ENCODE results near the gene RGS19.

DNA sequence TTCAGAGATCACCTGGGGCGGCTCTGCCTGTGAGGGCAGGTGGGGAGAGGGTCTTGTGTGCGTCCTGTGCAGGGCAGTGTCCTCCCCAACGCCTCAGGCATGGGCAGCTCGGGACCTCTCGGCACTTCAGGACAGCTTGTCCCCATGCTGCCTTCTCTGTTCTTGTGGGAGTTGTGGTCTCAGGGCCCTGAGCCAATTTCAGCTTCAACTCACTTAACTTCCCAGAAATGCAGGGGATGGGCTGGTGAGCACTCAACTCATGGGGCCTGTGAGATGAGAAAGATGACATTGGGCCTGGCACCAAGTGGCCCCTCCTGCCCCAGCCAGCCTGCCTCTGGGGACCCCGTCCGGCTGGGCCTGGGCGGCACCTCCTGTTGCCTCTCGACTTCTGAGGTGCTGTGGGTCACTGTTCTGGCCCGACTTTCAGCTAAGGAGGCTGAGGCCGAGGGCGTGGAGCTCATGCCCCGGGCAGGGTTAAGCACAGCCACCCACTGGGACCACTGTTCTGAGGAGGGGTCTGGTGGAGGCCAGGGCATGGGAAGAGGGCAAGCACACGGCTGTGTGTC lies 6.7 kb downstream of the RGS19 start:
- no peak for TF ChIP-seq EZH2 (IDR thresholded peaks at IDR 0.05; ENCODE audit: low read length, unreplicated experiment)
- TF ChIP-seq, protein P1, sequence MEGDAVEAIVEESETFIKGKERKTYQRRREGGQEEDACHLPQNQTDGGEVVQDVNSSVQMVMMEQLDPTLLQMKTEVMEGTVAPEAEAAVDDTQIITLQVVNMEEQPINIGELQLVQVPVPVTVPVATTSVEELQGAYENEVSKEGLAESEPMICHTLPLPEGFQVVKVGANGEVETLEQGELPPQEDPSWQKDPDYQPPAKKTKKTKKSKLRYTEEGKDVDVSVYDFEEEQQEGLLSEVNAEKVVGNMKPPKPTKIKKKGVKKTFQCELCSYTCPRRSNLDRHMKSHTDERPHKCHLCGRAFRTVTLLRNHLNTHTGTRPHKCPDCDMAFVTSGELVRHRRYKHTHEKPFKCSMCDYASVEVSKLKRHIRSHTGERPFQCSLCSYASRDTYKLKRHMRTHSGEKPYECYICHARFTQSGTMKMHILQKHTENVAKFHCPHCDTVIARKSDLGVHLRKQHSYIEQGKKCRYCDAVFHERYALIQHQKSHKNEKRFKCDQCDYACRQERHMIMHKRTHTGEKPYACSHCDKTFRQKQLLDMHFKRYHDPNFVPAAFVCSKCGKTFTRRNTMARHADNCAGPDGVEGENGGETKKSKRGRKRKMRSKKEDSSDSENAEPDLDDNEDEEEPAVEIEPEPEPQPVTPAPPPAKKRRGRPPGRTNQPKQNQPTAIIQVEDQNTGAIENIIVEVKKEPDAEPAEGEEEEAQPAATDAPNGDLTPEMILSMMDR (conservative IDR thresholded peaks at IDR 0.05; ENCODE audit: low read depth, low read length): no peak

Measured in PC-3 (cell line).